Stimulated activated CD8-positive, alpha-beta memory T cell treated with anti-CD3 and anti-CD28 coated beads, Interleukin-7, amount 100 ng/mL, for 4 hours (primary cell): Measurements from ENCODE around the gene HS3ST2.
"Not testable (repeated sequence)": the region's sequence is repeated elsewhere in the genome, so short reads cannot be mapped to it uniquely, and the experiment has no call there.

Source experiments
- DNase-seq, 2 donors: peaks; one replicate each; pipeline ENCODE4 v3.0.0-alpha.2; 2020; ENCODE audit warnings: low read depth in 2 of 2

The HS3ST2 gene

GRCh38 chr16:22813223-22813947 is 577 bp upstream of the HS3ST2 start:
- DNase-seq = no peak

- no peak for DNase-seq
These were observed 746 bp downstream of the HS3ST2 start for GRCh38 chr16:22814711-22815105.

GRCh38 chr16:22815863-22816262 is 1.9 kb downstream of the HS3ST2 start:
- DNase-seq = no peak

- no peak for DNase-seq
These were observed 2.5 kb downstream of the HS3ST2 start for GRCh38 chr16:22816475-22816874.

GRCh38 chr16:22818736-22819135 is 4.8 kb downstream of the HS3ST2 start:
- not testable (repeated sequence) for DNase-seq

- DNase-seq = no peak
These were observed 24.7 kb downstream of the HS3ST2 start for GRCh38 chr16:22838681-22839080.

GRCh38 chr16:22842031-22842430 is 28.1 kb downstream of the HS3ST2 start:
- DNase-seq = not testable (repeated sequence)

- no peak for DNase-seq
These were observed 29.2 kb downstream of the HS3ST2 start for GRCh38 chr16:22843122-22843521.

- DNase-seq = no peak
These were observed 29.9 kb downstream of the HS3ST2 start for GRCh38 chr16:22843856-22844255.

GRCh38 chr16:22844416-22844815 is 30.5 kb downstream of the HS3ST2 start:
- no peak for DNase-seq

GRCh38 chr16:22847100-22847499 is 33.1 kb downstream of the HS3ST2 start:
- DNase-seq = no peak

GRCh38 chr16:22847690-22848089 is 33.7 kb downstream of the HS3ST2 start:
- DNase-seq = no peak

GRCh38 chr16:22848451-22848850 is 34.5 kb downstream of the HS3ST2 start:
- no peak for DNase-seq

GRCh38 chr16:22849517-22849916 is 35.6 kb downstream of the HS3ST2 start:
- no peak for DNase-seq

- no peak for DNase-seq
These were observed 41.3 kb downstream of the HS3ST2 start for GRCh38 chr16:22855231-22855630.

GRCh38 chr16:22857296-22858025 is 43.5 kb downstream of the HS3ST2 start:
- DNase-seq = no peak

GRCh38 chr16:22859925-22860324 is 46.0 kb downstream of the HS3ST2 start:
- no peak for DNase-seq

- DNase-seq = no peak
These were observed 47.6 kb downstream of the HS3ST2 start for GRCh38 chr16:22861580-22861979.

GRCh38 chr16:22862046-22862445 is 48.1 kb downstream of the HS3ST2 start:
- DNase-seq = no peak

GRCh38 chr16:22864375-22864774 is 50.4 kb downstream of the HS3ST2 start:
- DNase-seq = no peak

GRCh38 chr16:22868593-22869224 is 54.7 kb downstream of the HS3ST2 start:
- no peak for DNase-seq

GRCh38 chr16:22871861-22872260 is 57.9 kb downstream of the HS3ST2 start:
- DNase-seq = no peak

- DNase-seq = no peak
These were observed 60.4 kb downstream of the HS3ST2 start for GRCh38 chr16:22874394-22874793.
